HepG2 (cell line): ENCODE measurements around the gene PLCB2. TPM values are rescaled to one million over a fixed set of nuclear protein-coding genes. Genes with fewer than 3 reads are reported as not detected.

Experiments used
- ATAC-seq: fragments of 200-7000 bp; cut with Tn5 transposase; 3 replicates; pipeline ENCODE4 v1.9.1; 2020; ENCODE audit warnings: mild to moderate bottlenecking, moderate library complexity
- BruUV-seq: library from RNA; stranded (reverse); fragments of 400-500 nt; replicated peaks from 2 replicates; lab custom pipeline; 2021; lab: Mats Ljungman, UMichigan
- CTCF ChIA-PET: fragments of 300-600 bp; formaldehyde crosslinking; extraction: SDS; loops from one replicate; lab custom pipeline; 2021; ENCODE audit warnings: low total read pairs, inconsistent platforms, low intra/inter-chr PET ratio; lab: Yijun Ruan, JAX
- POLR2A ChIA-PET: fragments of 350-600 bp; sonication (Branson Sonifier 250); formaldehyde crosslinking; loops from one replicate; lab custom pipeline; 2020; ENCODE audit warnings: antibody characterized with exemption, inconsistent platforms; lab: Yijun Ruan, JAX
- DNase-seq: peaks from one replicate; pipeline ENCODE4 v3.0.0-alpha.2; 2015; ENCODE audit warnings: low spot score
- FAIRE-seq: peaks from 3 replicates; lab custom pipeline; 2011; peaks lifted over from hg19 to GRCh38; lab: Jason Lieb, UNC
- H2AFZ ChIP-seq: one replicate; pipeline ENCODE4 v1.6.1; 2011; ENCODE audit warnings: low read length, inconsistent platforms
- H3K27ac ChIP-seq: fragments of 300-600 bp; 3 replicates; pipeline ENCODE4 v1.8.0; 2011; ENCODE audit warnings: mixed run types, mild to moderate bottlenecking, mixed read lengths, low read length, inconsistent platforms; ENCODE audit not compliant: insufficient read depth; ENCODE audit errors: extremely low read length
- H3K27me3 ChIP-seq, 2 experiments: fragments of 200-600 bp in 1 of 2; 2 replicates in 1 of 2; 3 replicates in 1 of 2; pipeline versions ENCODE4 v1.6.0 to v1.8.0; 2011; ENCODE audit warnings: low read length in 2 of 2, mild to moderate bottlenecking in 2 of 2, moderate library complexity in 2 of 2, inconsistent platforms in 1 of 2; ENCODE audit not compliant: insufficient read depth in 2 of 2, control insufficient read depth in 1 of 2
- H3K36me3 ChIP-seq, 2 experiments: fragments of 200-600 bp in 1 of 2; replicated peaks in 1 of 2; 2 replicates in 1 of 2; 3 replicates in 1 of 2; pipeline versions ENCODE4 v1.5.1 to v1.8.0; 2011; ENCODE audit warnings: low read length in 2 of 2, inconsistent platforms in 1 of 2; ENCODE audit not compliant: insufficient read depth in 2 of 2, control insufficient read depth in 1 of 2
- H3K4me1 ChIP-seq: 2 replicates; pipeline ENCODE4 v1.5.1; 2012; ENCODE audit warnings: low read length, inconsistent platforms; ENCODE audit not compliant: insufficient read depth
- H3K4me2 ChIP-seq: 2 replicates; pipeline ENCODE4 v1.6.0; 2011; ENCODE audit warnings: low read depth, low read length, inconsistent platforms
- H3K4me3 ChIP-seq, 3 experiments: fragments of 200-600 bp in 1 of 3; sonication (generic), shearing (Covaris generic) in 1 of 3; replicated peaks in 1 of 3; 2 replicates each; pipeline ENCODE4 v1.5.1; 2011 to 2016; ENCODE audit warnings: low read length in 3 of 3, inconsistent platforms in 2 of 3, low read depth in 2 of 3, mild to moderate bottlenecking in 2 of 3, control low read depth in 1 of 3, mixed read lengths in 1 of 3; ENCODE audit not compliant: insufficient read depth in 1 of 3
- H3K79me2 ChIP-seq: one replicate; pipeline ENCODE4 v1.6.1; 2011; ENCODE audit warnings: low read length, inconsistent platforms; ENCODE audit not compliant: insufficient read depth
- H3K9ac ChIP-seq: 2 replicates; pipeline ENCODE4 v1.6.0; 2011; ENCODE audit warnings: mild to moderate bottlenecking, low read depth, low read length, inconsistent platforms; ENCODE audit not compliant: insufficient read depth
- H3K9me3 ChIP-seq: 2 replicates; pipeline ENCODE4 v1.5.1; 2012; ENCODE audit warnings: mild to moderate bottlenecking, low read length
- H4K20me1 ChIP-seq: 2 replicates; pipeline ENCODE4 v1.6.0; 2011; ENCODE audit warnings: inconsistent platforms, mild to moderate bottlenecking, low read length, moderate library complexity; ENCODE audit not compliant: insufficient read depth
- POLR2AphosphoS5 ChIP-seq: IDR thresholded peaks from 2 replicates; pipeline ENCODE4 v1.6.1; 2012; ENCODE audit warnings: low read depth, low read length
- PPARG ChIP-seq: conservative IDR thresholded peaks from 2 replicates; pipeline ENCODE4 v1.6.1; 2016; ENCODE audit warnings: missing biosample characterization, missing genetic modification reagents
- RBAK ChIP-seq: sonication (generic); formaldehyde crosslinking; IDR thresholded peaks from 2 replicates; pipeline ENCODE4 v1.5.1; 2020; ENCODE audit warnings: mild to moderate bottlenecking, missing genetic modification reagents
- REL ChIP-seq: sonication (generic); formaldehyde crosslinking; conservative IDR thresholded peaks from 2 replicates; pipeline ENCODE4 v1.8.0; 2022; ENCODE audit warnings: mild to moderate bottlenecking, missing genetic modification reagents, moderate library complexity
- SIX1 ChIP-seq: sonication (generic); formaldehyde crosslinking; IDR thresholded peaks from 2 replicates; pipeline ENCODE4 v1.4.0; 2020; ENCODE audit warnings: missing genetic modification reagents, borderline replicate concordance
- SMYD3 ChIP-seq: sonication (generic); formaldehyde crosslinking; IDR thresholded peaks from 2 replicates; pipeline ENCODE4 v1.8.1; 2023; ENCODE audit warnings: mild to moderate bottlenecking, missing genetic modification reagents
- TSC22D2 ChIP-seq: sonication (generic); formaldehyde crosslinking; IDR thresholded peaks from 2 replicates; pipeline ENCODE4 v1.5.1; 2020; ENCODE audit warnings: missing genetic modification reagents, mild to moderate bottlenecking, borderline replicate concordance
- ZBTB37 ChIP-seq: sonication (generic); formaldehyde crosslinking; IDR thresholded peaks from 2 replicates; pipeline ENCODE4 v1.4.0; 2020; ENCODE audit warnings: mild to moderate bottlenecking, missing genetic modification reagents
- ZFP36 ChIP-seq: fragments of 150-350 bp; IDR thresholded peaks from 2 replicates; pipeline ENCODE4 v1.6.1; 2018; ENCODE audit warnings: borderline replicate concordance, low read length, low read depth; ENCODE audit not compliant: partially characterized antibody
- WGBS: methylation state at CpG from one replicate; pipeline ENCODE4 v1.1.6; 2017; ENCODE audit warnings: low lambda C conversion rate; 5-methylcytosine and 5-hydroxymethylcytosine counted together
- in situ Hi-C: cut with HindIII; loops from 2 replicates; pipeline ENCODE4 v1.10.0; 2017; ENCODE audit warnings: low pct_unique_long_range_greater_than_20kb; ENCODE audit not compliant: extremely low pct_ligation_motif_present
- intact Hi-C: fragments of 100-400 bp; cut with micrococcal nuclease; formaldehyde crosslinking; loops from one replicate; pipeline ENCODE4 v1.10.0; 2022; ENCODE audit not compliant: unreplicated experiment
- polyA plus RNA-seq, 8 experiments: library from polyadenylated mRNA; depleted of rRNA in 3 of 8; stranded (reverse) in 7 of 8; unstranded in 1 of 8; fragments of >200 nt; fragmentation: Illumina TruSeq in 4 of 8; extraction: Trizol in 4 of 8; gene quantifications; 2 replicates each; pipeline versions ENCODE4 v1.2.1 to v1.2.3, GENCODE V29; 2011 to 2016; ENCODE audit warnings: low read depth in 4 of 8, missing spikeins in 1 of 8, mixed read lengths in 1 of 8; ENCODE audit not compliant: insufficient read depth in 1 of 8
- total RNA-seq, 5 experiments: library from RNA; depleted of rRNA; stranded (reverse); fragments of >200 nt; fragmentation: Illumina TruSeq; extraction: Trizol; gene quantifications; 2 replicates each; pipeline ENCODE4 v1.2.3, GENCODE V29; 2016; ENCODE audit warnings: low read depth in 1 of 5

Gene PLCB2
- total and polyA plus RNA-seq, 2 of the 13 experiments (the other 11 are each of a cell fraction or from before 2014, with no cell fraction given), result 0.11 TPM; not detected in 1

DNA sequence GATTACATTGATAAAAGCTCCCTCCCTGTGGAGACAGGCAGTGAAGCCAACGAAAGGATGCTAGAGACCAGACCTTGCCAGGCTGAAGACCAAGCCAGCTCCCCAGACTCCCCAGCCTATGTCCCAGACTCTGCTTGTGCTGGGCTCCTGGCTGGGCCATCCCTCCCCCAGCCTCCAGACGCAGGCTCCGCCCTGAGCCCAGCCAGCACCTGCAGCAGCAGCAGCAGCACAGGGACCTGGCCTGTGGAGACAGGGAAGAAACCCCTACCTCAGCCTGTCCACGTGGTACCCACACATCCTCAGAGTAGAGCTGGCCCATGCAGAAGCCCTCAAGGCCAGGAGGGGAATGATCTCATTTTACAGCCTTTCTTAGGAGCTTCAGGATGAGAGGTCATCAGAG is 38.1 kb downstream of the PLCB2 start:
- Histone ChIP-seq H3K79me2 (no peaks in the 10 kb centered on the region), H3K4me1 (peaks cover 27% of the 10 kb centered on the region), H3K36me3 (no peaks in the 10 kb centered on the region), H3K27ac (no peak overlapping the region), H3K4me2 (no peak overlapping the region), H3K9ac (no peak overlapping the region), H3K27me3 (peaks cover 8 to 53% of the 10 kb centered on the region in 2 experiments; a peak in 4 of 5 replicates), H3K4me3 (no peak overlapping the region), H2AFZ (no peak overlapping the region), H4K20me1 (no peaks in the 10 kb centered on the region), H3K9me3 (no peaks in the 10 kb centered on the region)
- FAIRE-seq (no peak), DNase-seq (no peak), ATAC-seq (no peak)
- TF ChIP-seq TSC22D2 (no peak), ZBTB37 (CRISPR knock-in tag) (no peak), PPARG (CRISPR knock-in tag) (no peak), SIX1 (CRISPR knock-in tag) (no peak), REL (CRISPR knock-in tag) (no peak), SMYD3 (CRISPR knock-in tag) (no peak), RBAK (no peak), ZFP36 (no peak), POLR2AphosphoS5 (no peak)
- CTCF ChIA-PET, result no interaction called here
- 33% methylated on average over 1 of the region's 4 CpGs for WGBS
- POLR2A ChIA-PET, result no interaction called here
- in situ Hi-C loops, result loop anchor here (5.0 kb wide), 2 partner anchors 52 to 222 kb away; no protein-coding TSS in a partner anchor
- intact Hi-C loops, result loop anchor here (10.0 kb wide), 1 partner anchor 165 kb away; the partner anchor contains the start of gene BMF
- BruUV-seq, result no TSS peak
